GM15510 (cell line): ENCODE data around the gene PPIA.
A peak's percentile ranks its signal among the peaks of the same experiment; 100 is the strongest.

Experiments
- POLR2A ChIP-seq: IDR thresholded peaks from 3 replicates; pipeline ENCODE4 v1.6.1; 2011; ENCODE audit warnings: borderline replicate concordance; ENCODE audit not compliant: insufficient read length; ENCODE audit errors: extremely low read depth

The PPIA gene

DNA sequence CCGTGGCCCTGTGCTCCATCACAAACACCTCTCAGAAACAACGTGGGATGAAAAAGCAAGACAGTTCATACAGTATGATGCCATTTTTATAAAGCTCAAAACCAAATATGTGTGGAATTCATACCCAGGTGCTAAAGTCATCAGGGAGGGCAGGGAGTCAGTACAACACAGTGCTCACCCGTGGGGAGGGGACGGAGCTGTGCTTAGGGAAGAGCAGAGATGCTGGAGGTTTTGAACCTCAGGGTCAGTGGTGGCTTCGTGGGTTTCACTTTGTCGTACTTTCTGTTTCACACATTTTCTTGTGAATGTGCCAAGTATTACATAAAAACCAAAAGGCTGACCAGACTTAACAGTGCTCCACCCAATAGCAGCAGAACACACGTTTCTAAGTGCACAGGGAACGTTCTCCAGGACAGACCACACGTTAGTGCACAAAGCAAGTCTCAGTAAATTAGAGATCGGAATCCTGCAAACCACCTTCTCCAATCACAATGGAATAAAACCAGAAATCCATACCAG, 26.6 kb upstream of the PPIA start:
- no peak for TF ChIP-seq POLR2A

GRCh38 chr7:44771358-44771757, 25.1 kb upstream of the PPIA start:
- TF ChIP-seq POLR2A, result peak; percentile 19

- TF ChIP-seq POLR2A, result no peak
Measured at GRCh38 chr7:44772440-44772839, 24.0 kb upstream of the PPIA start.

DNA sequence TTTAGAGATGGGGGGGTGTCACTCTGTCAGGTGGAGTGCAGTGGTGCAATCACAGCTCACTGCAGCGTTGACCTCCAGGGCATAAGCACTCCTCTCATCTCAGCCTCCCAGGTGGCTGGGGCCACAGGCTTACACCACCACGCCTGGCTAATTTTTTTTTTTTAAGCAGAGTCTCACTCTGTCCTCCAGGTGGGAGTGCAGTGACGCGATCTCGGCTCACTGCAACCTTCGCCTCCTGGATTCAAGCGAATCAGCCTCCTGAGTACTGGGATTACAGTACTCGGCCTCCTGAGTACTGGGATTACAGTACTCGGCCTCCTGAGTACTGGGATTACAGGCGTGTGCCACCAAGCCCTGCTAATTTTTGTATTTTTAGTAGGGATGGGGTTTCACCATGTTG, 23.6 kb upstream of the PPIA start:
- TF ChIP-seq POLR2A, result no peak

DNA sequence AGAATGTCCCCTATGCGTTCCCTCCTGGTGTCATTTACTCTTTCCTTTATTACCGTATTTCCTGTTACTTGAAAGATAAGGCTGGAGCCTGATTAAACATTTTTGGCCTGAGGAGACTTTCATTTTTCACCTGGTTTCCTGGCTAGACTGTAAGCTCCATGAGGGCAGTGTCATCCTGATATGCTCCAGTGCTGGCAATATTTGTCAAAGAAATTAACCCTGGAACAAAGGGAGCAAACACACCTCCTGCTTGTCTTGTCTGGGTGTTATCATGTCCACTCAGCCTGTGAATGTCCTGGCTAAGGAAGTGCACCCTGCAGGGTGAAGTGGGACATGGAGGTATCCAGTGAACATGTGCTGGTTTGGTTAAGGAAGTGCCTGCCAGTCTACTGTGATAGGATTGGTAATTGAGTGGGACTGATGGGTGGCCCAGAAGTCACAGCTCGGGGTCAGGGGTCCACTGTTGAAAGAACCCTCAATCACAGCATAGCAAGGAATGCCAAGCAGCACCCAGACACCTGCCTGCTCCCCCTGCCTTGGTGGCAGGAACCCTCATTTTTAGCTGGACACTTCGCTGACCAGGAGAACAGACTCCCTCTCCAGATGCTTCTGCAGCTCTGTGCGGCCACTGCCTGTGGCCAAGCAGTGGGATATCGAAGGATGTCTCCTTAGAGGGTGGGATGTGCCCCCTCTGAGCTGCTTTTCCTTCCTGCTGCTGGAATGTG, 20.9 kb upstream of the PPIA start:
- TF ChIP-seq POLR2A, result no peak

GRCh38 chr7:44776211-44776610, 20.3 kb upstream of the PPIA start:
- TF ChIP-seq POLR2A, result no peak

GRCh38 chr7:44782460-44782859, 14.0 kb upstream of the PPIA start:
- TF ChIP-seq POLR2A, result no peak

DNA sequence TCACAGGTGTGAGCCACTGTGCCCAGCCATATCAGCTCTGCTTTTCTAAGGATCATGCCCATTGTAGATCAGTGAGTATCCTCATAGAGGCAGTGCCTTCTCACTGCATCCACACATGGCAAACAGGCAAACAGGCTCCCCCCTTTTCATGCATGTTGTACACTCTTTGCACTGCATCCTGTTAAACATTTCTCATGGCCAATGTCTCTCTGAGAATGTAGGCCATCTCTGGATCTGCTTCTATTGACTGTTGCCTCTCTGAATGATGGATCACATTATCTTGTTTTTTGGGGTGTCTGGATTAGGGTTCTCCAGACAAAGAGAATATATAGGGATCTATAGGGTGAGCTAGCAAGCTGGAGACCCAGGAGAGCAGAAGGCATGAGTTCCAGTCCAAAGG, 13.1 kb upstream of the PPIA start:
- no peak for TF ChIP-seq POLR2A

DNA sequence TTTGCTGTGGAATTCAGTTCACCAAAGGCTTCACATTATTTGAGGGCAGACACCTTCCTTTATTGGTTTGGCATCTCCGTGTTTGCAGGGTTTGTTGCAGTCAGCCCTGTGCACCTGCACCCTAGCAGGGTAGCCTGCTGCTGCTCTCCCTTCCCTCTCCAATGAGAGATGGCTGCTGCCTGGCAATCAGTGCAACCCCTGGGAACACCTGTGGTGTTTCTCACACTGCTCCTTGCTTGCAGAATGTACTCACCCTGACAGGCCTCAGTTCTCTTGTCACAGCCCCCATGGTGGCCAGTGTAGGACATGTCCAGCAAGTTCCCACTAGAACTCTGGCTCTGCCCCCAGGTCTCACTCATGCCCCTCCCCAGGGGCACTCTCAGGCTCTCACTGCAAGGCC, 12.1 kb upstream of the PPIA start:
- no peak for TF ChIP-seq POLR2A

DNA sequence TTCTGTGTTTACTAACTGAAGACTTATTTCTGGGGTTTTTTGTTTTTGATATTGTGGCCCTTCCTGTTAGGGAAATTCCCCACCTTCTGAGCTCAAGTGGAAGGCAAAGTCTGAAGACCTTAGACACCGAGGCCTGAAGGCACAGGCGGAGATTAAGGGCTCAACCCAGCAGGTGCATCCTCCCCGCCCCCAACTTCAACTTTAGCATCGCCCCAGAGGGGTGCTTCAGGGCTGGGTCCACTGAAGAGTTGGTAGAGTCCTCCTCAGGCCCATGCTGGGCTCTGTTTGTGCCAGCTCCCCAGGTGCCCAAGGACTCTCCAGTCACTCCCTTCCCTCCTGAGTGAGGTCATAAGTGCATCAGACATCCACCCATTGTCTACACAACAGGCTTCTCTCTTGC, 9.4 kb upstream of the PPIA start:
- TF ChIP-seq POLR2A, result no peak

DNA sequence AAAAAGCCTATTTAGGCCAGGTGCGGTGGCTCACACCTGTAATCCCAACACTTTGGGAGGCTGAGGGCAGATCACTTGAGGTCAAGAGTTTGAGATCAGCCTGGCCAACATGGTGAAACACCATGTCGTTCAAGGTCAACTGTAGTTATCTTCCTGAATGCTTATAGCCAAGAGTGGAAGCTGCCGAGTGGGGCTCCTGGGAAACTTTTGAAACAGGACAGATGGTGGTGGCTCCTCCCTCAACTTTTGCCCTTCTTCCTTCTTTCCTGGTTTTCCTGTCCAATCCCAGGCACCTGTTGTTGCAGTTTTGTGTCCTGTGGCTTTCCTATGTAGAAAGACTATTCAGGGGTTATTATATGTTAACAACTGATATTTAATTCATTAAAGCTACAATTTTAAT, 8.7 kb upstream of the PPIA start:
- TF ChIP-seq POLR2A, result no peak

DNA sequence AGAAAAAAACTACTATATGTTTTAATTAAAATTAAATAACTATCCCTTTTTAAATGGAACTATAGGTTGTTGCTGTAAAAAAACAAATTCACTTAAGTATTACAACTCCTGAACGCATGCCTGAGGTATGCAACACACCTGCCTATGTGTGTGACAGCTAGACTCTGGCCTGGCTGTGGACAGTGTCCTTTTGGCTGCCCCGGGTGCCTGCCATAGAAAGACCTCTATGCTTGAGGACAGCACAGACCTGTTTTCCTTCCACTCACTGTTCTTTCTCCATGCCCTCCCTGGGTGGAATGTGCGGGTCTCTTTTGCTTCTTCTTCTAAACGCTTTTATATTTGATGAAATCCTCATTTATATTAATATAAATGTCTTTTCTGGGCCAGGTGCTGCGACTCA, 6.5 kb upstream of the PPIA start:
- no peak for TF ChIP-seq POLR2A

DNA sequence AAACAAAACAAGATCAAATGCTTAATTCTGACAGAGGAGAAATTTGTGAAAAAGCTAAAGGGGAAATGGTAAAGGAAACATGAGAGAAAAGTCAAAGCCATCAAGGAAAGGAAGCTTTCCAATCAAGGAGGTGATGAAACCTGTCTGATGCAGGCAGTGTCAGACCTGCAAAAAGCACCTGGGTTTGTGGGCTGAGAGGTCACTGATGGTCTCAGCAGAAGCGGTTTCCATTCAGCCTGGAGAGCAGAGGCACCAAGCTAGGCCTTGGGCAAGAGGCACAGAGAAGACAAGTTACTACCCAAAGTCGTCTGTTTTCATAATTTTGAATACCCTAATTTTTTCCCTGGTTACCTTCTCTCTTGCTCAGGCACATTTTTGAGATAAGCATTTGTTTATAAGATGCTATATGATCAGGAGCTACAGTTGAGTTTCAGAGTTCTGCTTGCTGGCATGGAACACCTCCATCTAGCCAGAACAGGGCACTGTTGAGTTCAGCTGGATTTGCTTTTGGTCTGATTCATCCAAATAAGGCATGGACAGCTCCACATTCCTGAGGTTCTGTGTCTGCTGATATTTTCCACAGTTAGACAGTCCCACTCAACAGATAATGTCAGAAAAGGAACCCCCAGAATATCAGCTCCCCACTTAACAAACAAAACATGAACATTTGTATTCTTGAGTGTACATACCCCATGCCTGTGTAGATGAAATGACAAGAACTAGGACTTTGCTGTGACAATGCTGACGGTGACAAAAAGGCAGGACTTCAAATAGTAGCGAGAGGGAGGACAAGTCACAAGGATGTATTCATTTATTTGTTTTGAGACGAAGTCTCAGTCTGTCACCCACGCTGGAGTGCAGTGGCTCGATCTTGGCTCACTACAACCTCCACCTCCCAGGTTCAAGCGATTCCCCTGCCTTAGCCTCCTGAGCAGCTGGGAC, 4.9 kb upstream of the PPIA start:
- no peak for TF ChIP-seq POLR2A

GRCh38 chr7:44793919-44794318, 2.6 kb upstream of the PPIA start:
- no peak for TF ChIP-seq POLR2A

- no peak for TF ChIP-seq POLR2A
Measured at GRCh38 chr7:44794331-44794730, 2.1 kb upstream of the PPIA start.
